SK-N-MC (cell line): ENCODE measurements around the gene SEMA6A.
A peak's percentile ranks its signal among the peaks of the same experiment; 100 is the strongest.

Source experiments
- DNase-seq: peaks from one replicate; pipeline ENCODE4 v3.0.0-alpha.2; 2011; ENCODE audit warnings: low read depth, low spot score
- H3K27ac ChIP-seq: fragments of 200-600 bp; sonication (generic); 2 replicates; pipeline ENCODE4 v1.5.1; 2016; ENCODE audit warnings: mixed run types
- H3K36me3 ChIP-seq: fragments of 200-600 bp; sonication (generic); 2 replicates; pipeline ENCODE4 v1.6.1; 2017; ENCODE audit warnings: antibody characterized with exemption, low read length, mixed read lengths; ENCODE audit not compliant: insufficient read depth
- H3K4me3 ChIP-seq: fragments of 200-600 bp; sonication (generic); 2 replicates; pipeline ENCODE4 v1.5.1; 2016
- H3K9ac ChIP-seq: fragments of 200-600 bp; sonication (generic); 2 replicates; pipeline ENCODE4 v1.8.0; 2017; ENCODE audit warnings: mixed run types, mixed read lengths; ENCODE audit not compliant: insufficient read length
- H3K9me3 ChIP-seq: fragments of 200-600 bp; sonication (generic); 2 replicates; pipeline ENCODE4 v1.6.1; 2017; ENCODE audit warnings: low read depth, mild to moderate bottlenecking, antibody characterized with exemption, low read length, moderate library complexity, mixed read lengths
- EZH2 ChIP-seq: fragments of 200-600 bp; sonication (generic); IDR thresholded peaks from one replicate; pipeline ENCODE4 v1.6.1; 2017; ENCODE audit warnings: antibody characterized with exemption
- FOXP2 ChIP-seq: optimal IDR thresholded peaks from 2 replicates; pipeline ENCODE3; 2011; ENCODE audit warnings: mild to moderate bottlenecking, moderate library complexity; ENCODE audit not compliant: insufficient read depth; ENCODE audit errors: extremely low read length, control extremely low read depth
- POLR2AphosphoS5 ChIP-seq: IDR thresholded peaks from 2 replicates; pipeline ENCODE4 v1.6.1; 2012; ENCODE audit warnings: mild to moderate bottlenecking, low read depth, low read length, borderline replicate concordance

SEMA6A gene

GRCh38 chr5:116605310-116606070, 30.9 kb upstream of the SEMA6A start:
- Histone ChIP-seq H3K9ac (no peak overlapping the region), H3K36me3 (no peaks in the 10 kb centered on the region), H3K27ac (peak overlapping the region; percentile 71), H3K9me3 (no peaks in the 10 kb centered on the region), H3K4me3 (peak overlapping the region; percentile 40)
- no peak for TF ChIP-seq POLR2AphosphoS5
- TF ChIP-seq FOXP2 = no peak
- no peak for TF ChIP-seq EZH2
- peak; percentile 64 for DNase-seq

GRCh38 chr5:116604805-116605204, 30.2 kb upstream of the SEMA6A start:
- Histone ChIP-seq H3K4me3 (no peak overlapping the region), H3K9me3 (no peaks in the 10 kb centered on the region), H3K27ac (peak overlapping the region; percentile 71), H3K9ac (no peak overlapping the region), H3K36me3 (no peaks in the 10 kb centered on the region)
- no peak for DNase-seq
- TF ChIP-seq POLR2AphosphoS5 (no peak), EZH2 (no peak), FOXP2 (no peak)

- no peak for TF ChIP-seq EZH2
- no peak for TF ChIP-seq POLR2AphosphoS5
- no peak for TF ChIP-seq FOXP2
- Histone ChIP-seq H3K36me3 (no peaks in the 10 kb centered on the region), H3K9me3 (no peaks in the 10 kb centered on the region), H3K9ac (no peak overlapping the region), H3K27ac (no peak overlapping the region), H3K4me3 (no peak overlapping the region)
- no peak for DNase-seq
Observed at GRCh38 chr5:116600876-116601275, 26.3 kb upstream of the SEMA6A start.

GRCh38 chr5:116598911-116599310, 24.3 kb upstream of the SEMA6A start:
- no peak overlapping the region for H3K4me3 ChIP-seq
- H3K9ac ChIP-seq = no peak overlapping the region
- no peaks in the 10 kb centered on the region for H3K36me3 ChIP-seq
- DNase-seq = no peak
- TF ChIP-seq POLR2AphosphoS5 (no peak), FOXP2 (no peak), EZH2 (no peak)
- no peak overlapping the region for H3K27ac ChIP-seq
- no peaks in the 10 kb centered on the region for H3K9me3 ChIP-seq

GRCh38 chr5:116595498-116595897, 20.9 kb upstream of the SEMA6A start:
- H3K9ac ChIP-seq = no peak overlapping the region
- no peak overlapping the region for H3K27ac ChIP-seq
- H3K9me3 ChIP-seq = no peaks in the 10 kb centered on the region
- H3K4me3 ChIP-seq = no peak overlapping the region
- no peaks in the 10 kb centered on the region for H3K36me3 ChIP-seq
- DNase-seq = no peak
- TF ChIP-seq EZH2 (no peak), FOXP2 (no peak), POLR2AphosphoS5 (no peak)

GRCh38 chr5:116593340-116593739, 18.7 kb upstream of the SEMA6A start:
- no peak for DNase-seq
- Histone ChIP-seq H3K9me3 (no peaks in the 10 kb centered on the region), H3K36me3 (no peaks in the 10 kb centered on the region), H3K27ac (no peak overlapping the region), H3K4me3 (no peak overlapping the region), H3K9ac (no peak overlapping the region)
- no peak for TF ChIP-seq POLR2AphosphoS5
- no peak for TF ChIP-seq FOXP2
- TF ChIP-seq EZH2 = no peak

GRCh38 chr5:116585227-116585626, 10.6 kb upstream of the SEMA6A start:
- H3K4me3 ChIP-seq = no peak overlapping the region
- no peak overlapping the region for H3K27ac ChIP-seq
- H3K36me3 ChIP-seq = no peaks in the 10 kb centered on the region
- H3K9me3 ChIP-seq = no peaks in the 10 kb centered on the region
- TF ChIP-seq FOXP2 (no peak), EZH2 (no peak), POLR2AphosphoS5 (no peak)
- DNase-seq = no peak
- H3K9ac ChIP-seq = no peak overlapping the region

- TF ChIP-seq EZH2 (no peak), POLR2AphosphoS5 (no peak), FOXP2 (no peak)
- no peak overlapping the region for H3K9ac ChIP-seq
- no peak overlapping the region for H3K4me3 ChIP-seq
- H3K27ac ChIP-seq = no peak overlapping the region
- no peaks in the 10 kb centered on the region for H3K36me3 ChIP-seq
- H3K9me3 ChIP-seq = no peaks in the 10 kb centered on the region
- no peak for DNase-seq
Observed at GRCh38 chr5:116583862-116584222, 9.2 kb upstream of the SEMA6A start.

GRCh38 chr5:116583085-116583861, 8.7 kb upstream of the SEMA6A start:
- H3K36me3 ChIP-seq = no peaks in the 10 kb centered on the region
- H3K4me3 ChIP-seq = no peak overlapping the region
- no peak for DNase-seq
- no peaks in the 10 kb centered on the region for H3K9me3 ChIP-seq
- no peak overlapping the region for H3K9ac ChIP-seq
- H3K27ac ChIP-seq = no peak overlapping the region
- TF ChIP-seq FOXP2 = no peak
- TF ChIP-seq POLR2AphosphoS5 = no peak
- no peak for TF ChIP-seq EZH2
